K562 (cell line): ENCODE data around the gene USP48. TPM values are rescaled to one million over a fixed set of nuclear protein-coding genes. Genes with fewer than 3 reads are reported as not detected.

Experiments used
- CREB3L1 ChIP-seq: fragments of 450-650 bp; IDR thresholded peaks from 2 replicates; pipeline ENCODE4 v1.6.1; 2014; ENCODE audit warnings: low read depth, mild to moderate bottlenecking, moderate library complexity, borderline replicate concordance
- DDX20 ChIP-seq: fragments of 450-650 bp; IDR thresholded peaks from 2 replicates; pipeline ENCODE4 v1.6.1; 2016; ENCODE audit warnings: missing genetic modification characterization, low read depth, mild to moderate bottlenecking, missing compliant biosample characterization, moderate library complexity
- DMBX1 ChIP-seq: fragments of 250-450 bp; sonication (Bioruptor Pico); IDR thresholded peaks from 2 replicates; pipeline ENCODE4 v1.8.0; 2022; ENCODE audit warnings: inconsistent platforms, mild to moderate bottlenecking, moderate library complexity, borderline replicate concordance
- ESRRB ChIP-seq: fragments of 250-450 bp; sonication (Bioruptor Pico); IDR thresholded peaks from 2 replicates; pipeline ENCODE4 v1.5.0; 2020; ENCODE audit warnings: mild to moderate bottlenecking, moderate library complexity, borderline replicate concordance
- HDAC6 ChIP-seq: IDR thresholded peaks from 2 replicates; pipeline ENCODE4 v1.6.1; 2012; ENCODE audit warnings: low read depth, mild to moderate bottlenecking, control low read depth, inconsistent platforms, low read length, moderate library complexity
- ID3 ChIP-seq, 2 experiments: fragments of 250-450 bp in 1 of 2; fragments of 450-650 bp in 1 of 2; sonication (Bioruptor Pico) in 1 of 2; IDR thresholded peaks; 2 replicates each; pipeline versions ENCODE4 v1.6.1 to v1.8.0; 2016 to 2021; ENCODE audit warnings: mild to moderate bottlenecking in 2 of 2, moderate library complexity in 2 of 2, missing compliant biosample characterization in 1 of 2, missing genetic modification characterization in 1 of 2
- SMAD3 ChIP-seq: fragments of 450-650 bp; formaldehyde crosslinking; conservative IDR thresholded peaks from 2 replicates; pipeline ENCODE4 v1.4.0; 2020; ENCODE audit warnings: mild to moderate bottlenecking
- ZBTB40 ChIP-seq, 2 experiments: fragments of 450-650 bp in 1 of 2; sonication (generic) in 1 of 2; formaldehyde crosslinking in 1 of 2; IDR thresholded peaks; 2 replicates each; pipeline versions ENCODE4 v1.7.1 to v1.9.0; 2016 to 2022; ENCODE audit warnings: inconsistent platforms in 1 of 2, mild to moderate bottlenecking in 1 of 2, missing genetic modification reagents in 1 of 2
- ZNF778 ChIP-seq: fragments of 450-650 bp; formaldehyde crosslinking; IDR thresholded peaks from 2 replicates; pipeline ENCODE4 v1.4.0; 2020; ENCODE audit warnings: mild to moderate bottlenecking, moderate library complexity
- polyA plus RNA-seq, 8 experiments: library from polyadenylated mRNA; depleted of rRNA in 4 of 8; stranded (reverse) in 5 of 8; unstranded in 3 of 8; fragments of >200 nt; fragmentation: Nextera tagmentation in 2 of 8; fragmentation: Illumina TruSeq in 1 of 8; extraction: Ambion mirVana in 2 of 8; extraction: Trizol in 1 of 8; gene quantifications; 2 replicates each; pipeline versions ENCODE4 v1.2.1 to v1.2.3, GENCODE V29; 2011 to 2014; ENCODE audit warnings: inconsistent platforms in 1 of 8, missing spikeins in 1 of 8
- total RNA-seq, 7 experiments: library from RNA; depleted of rRNA in 6 of 7; stranded (reverse); fragments of >200 nt in 6 of 7; fragmentation: Illumina TruSeq in 2 of 7; extraction: Trizol in 2 of 7; gene quantifications; 2 replicates each; pipeline versions ENCODE4 v1.2.1 to v1.2.3, GENCODE V29; 2011 to 2021; ENCODE audit warnings: low replicate concordance in 1 of 7

Gene USP48
- total and polyA plus RNA-seq, 9 of the 15 experiments (the other 6 are each of a cell fraction or from before 2014, with no cell fraction given): 23.3 to 123 (median 106) TPM

GRCh38 chr1:21702780-21703179 lies 80.2 kb downstream of the USP48 start (continued):
- TF ChIP-seq DDX20 (no peak), DMBX1 (peak; percentile 93; the same call in 1 of the 2 replicates), ESRRB (CRISPR knock-in tag) (no peak), SMAD3 (CRISPR knock-in tag) (no peak), ZBTB40 (IDR thresholded peaks at IDR 0.05) (no peak), ZBTB40 (CRISPR knock-in tag; IDR thresholded peaks at IDR 0.05) (no peak), HDAC6 (no peak), ID3 (CRISPR knock-in tag; IDR thresholded peaks at IDR 0.05) (no peak), ID3 (tag; IDR thresholded peaks at IDR 0.05) (no peak), CREB3L1 (peak; percentile 98), ZNF778 (CRISPR knock-in tag) (no peak)
